Measurements from ENCODE around the gene TMEM212. TPM values are rescaled to one million over a fixed set of nuclear protein-coding genes. Genes with fewer than 3 reads are reported as not detected.
A peak's percentile ranks its signal among the peaks of the same experiment; 100 is the strongest.

TMEM212 gene
- polyA plus RNA-seq, 2 of the 4 experiments (the other 2 are of a cell fraction), result not detected

DNA sequence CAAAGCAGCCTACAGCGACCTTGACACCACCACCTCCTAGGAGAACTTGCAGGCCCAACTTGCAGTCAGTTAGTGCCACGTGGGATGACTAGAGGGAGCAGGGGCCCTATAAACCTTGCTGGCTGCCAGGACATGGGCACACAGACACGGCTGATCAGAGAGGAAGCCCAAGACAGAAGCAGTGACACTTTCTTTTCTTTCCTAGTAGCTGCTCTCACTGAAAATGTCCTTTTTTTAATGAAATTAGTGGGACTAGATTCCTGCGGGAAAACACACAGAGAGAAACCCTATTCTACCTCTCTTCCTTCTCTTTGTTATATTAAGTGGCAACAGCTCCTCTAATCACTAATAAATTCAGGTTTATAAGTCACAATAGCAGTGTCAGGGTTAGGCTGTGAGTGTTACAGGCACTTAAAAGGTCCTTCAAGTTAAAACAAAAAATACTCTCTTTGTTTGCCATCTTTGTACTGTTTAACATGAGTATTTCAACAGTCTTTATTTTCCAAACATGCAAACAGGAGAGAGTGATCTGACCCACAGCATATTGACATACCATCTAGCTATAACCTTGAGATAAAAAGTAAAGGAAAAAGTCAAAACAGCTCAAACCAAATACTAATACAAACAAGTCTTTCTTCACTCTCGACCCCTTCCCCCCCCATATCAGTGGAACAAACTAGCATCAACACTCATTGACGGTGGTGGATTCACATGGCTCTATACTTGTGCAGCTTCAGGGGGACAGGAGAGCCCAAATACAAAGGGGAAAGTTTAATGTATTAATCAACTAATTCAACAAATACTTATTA lies 2.1 kb upstream of the TMEM212 start (continued):
- TF ChIP-seq ZNF302 (CRISPR knock-in tag; IDR thresholded peaks at IDR 0.05), result no peak
- TF ChIP-seq MYC (IDR thresholded peaks at IDR 0.05; ENCODE audit: borderline replicate concordance, low read length), result no peak
- no peak for TF ChIP-seq POLR2A (IDR thresholded peaks at IDR 0.05; ENCODE audit: low read length)

DNA sequence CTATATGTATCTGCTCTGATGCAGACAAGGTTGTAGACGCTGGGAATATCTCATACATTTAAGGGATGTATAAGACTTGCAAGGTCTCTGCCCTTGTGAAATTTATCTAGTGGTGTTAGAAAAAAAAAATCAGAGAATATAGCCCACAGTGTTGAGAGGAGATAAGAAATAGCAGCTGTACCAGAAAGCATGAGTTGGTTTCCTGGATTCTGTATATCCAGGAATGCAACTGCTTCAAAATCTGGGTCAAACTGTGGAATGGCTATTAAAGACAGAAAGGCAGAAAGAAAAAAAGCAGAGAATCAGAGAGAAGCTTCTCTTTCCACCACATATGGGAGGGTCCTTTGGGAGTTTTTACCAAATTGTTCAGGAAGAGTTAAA lies 1.5 kb upstream of the TMEM212 start:
- ATAC-seq (no peak), FAIRE-seq (no peak), DNase-seq (ENCODE audit: low read depth in 1 of 2, low spot score in 1 of 2) (no peak)
- CTCF ChIA-PET, result interaction anchor here (0.9 to 1.5 kb wide), 2 partner anchors 12 to 69 kb away, joined by 3 to 7 read pairs; no protein-coding TSS in a partner anchor
- WGBS (ENCODE audit: missing lambda C conversion rate), result 83% methylated on average over 1 of the region's 1 CpG
- TF ChIP-seq RCOR1 (IDR thresholded peaks at IDR 0.05; ENCODE audit: low read depth, low read length), result no peak
- no peak for TF ChIP-seq KDM5A (IDR thresholded peaks at IDR 0.05)
- no peak for TF ChIP-seq NR3C1 (IDR thresholded peaks at IDR 0.05)
- TF ChIP-seq GATA3 (IDR thresholded peaks at IDR 0.05; ENCODE audit: borderline replicate concordance), result no peak
- no peak for TF ChIP-seq JUNB (IDR thresholded peaks at IDR 0.05)
- no peak for TF ChIP-seq JUN (IDR thresholded peaks at IDR 0.05)
- TF ChIP-seq EHF (CRISPR knock-in tag; IDR thresholded peaks at IDR 0.05), result no peak
- TF ChIP-seq MAZ (IDR thresholded peaks at IDR 0.05; ENCODE audit: borderline replicate concordance, low read depth, low read length), result no peak
- TF ChIP-seq ZC3H11A (IDR thresholded peaks at IDR 0.05), result no peak
- TF ChIP-seq SMC3 (IDR thresholded peaks at IDR 0.05), result no peak
- no peak for TF ChIP-seq CBX2 (IDR thresholded peaks at IDR 0.05; ENCODE audit: borderline replicate concordance, low read depth)
- no peak for TF ChIP-seq RARB (CRISPR knock-in tag; IDR thresholded peaks at IDR 0.05)
- no peak for TF ChIP-seq RAD21 (conservative IDR thresholded peaks at IDR 0.05 in 1 of 2, IDR thresholded peaks at IDR 0.05 in 1 of 2)
- no peak for TF ChIP-seq FOXS1 (CRISPR knock-in tag; IDR thresholded peaks at IDR 0.05)
- no peak for TF ChIP-seq ESRRA (IDR thresholded peaks at IDR 0.05; ENCODE audit: borderline replicate concordance, low read length)
- TF ChIP-seq, protein P1, sequence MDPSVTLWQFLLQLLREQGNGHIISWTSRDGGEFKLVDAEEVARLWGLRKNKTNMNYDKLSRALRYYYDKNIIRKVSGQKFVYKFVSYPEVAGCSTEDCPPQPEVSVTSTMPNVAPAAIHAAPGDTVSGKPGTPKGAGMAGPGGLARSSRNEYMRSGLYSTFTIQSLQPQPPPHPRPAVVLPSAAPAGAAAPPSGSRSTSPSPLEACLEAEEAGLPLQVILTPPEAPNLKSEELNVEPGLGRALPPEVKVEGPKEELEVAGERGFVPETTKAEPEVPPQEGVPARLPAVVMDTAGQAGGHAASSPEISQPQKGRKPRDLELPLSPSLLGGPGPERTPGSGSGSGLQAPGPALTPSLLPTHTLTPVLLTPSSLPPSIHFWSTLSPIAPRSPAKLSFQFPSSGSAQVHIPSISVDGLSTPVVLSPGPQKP (IDR thresholded peaks at IDR 0.05; ENCODE audit: low read depth, low read length), result no peak
- POLR2A ChIA-PET, result no interaction called here
- Histone ChIP-seq H3K4me3 (no peak overlapping the region), H3K4me2 (peak overlapping the region; percentile 16; the same call in 1 of the 3 replicates), H3K27ac (peak overlapping the region in 1 of 2 experiments; percentile 77; a peak in 2 of 6 replicates), H3K9me3 (no peaks in the 10 kb centered on the region), H3K4me1 (peaks cover 54% of the 10 kb centered on the region)

DNA sequence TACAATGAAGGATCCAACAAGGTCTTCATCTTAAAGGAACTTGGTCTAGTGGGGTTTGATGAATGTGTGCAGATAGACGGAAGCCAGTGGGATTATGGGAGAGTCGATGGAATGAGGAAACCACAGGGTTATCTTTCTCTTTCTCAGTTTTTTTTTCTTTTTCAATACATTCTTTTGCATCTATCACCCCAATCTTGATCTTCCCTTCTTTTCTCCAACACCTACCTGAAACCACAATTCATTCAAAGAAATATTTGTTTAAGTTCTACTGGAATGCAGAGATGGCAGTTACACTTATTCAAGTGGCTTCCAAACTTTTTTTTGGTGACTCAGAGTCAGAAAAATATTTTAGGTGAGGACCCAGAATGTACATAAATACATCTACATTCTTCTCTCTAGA lies 1.7 kb downstream of the TMEM212 start:
- no peak for DNase-seq (ENCODE audit: low read depth in 1 of 2, low spot score in 1 of 2)
- ChIA-PET POLR2A (no interaction called here), CTCF (interaction anchor here (1.4 kb wide), 1 partner anchor 11 kb away, joined by 3 read pairs; no protein-coding TSS in a partner anchor)

More for the DNA sequence above, 1.7 kb downstream of the TMEM212 start:
- no peak for FAIRE-seq
- Histone ChIP-seq H3K27ac (peak overlapping the region; percentile 7 to 28; a peak in 3 of 6 replicates), H3K4me1 (peaks cover 43% of the 10 kb centered on the region), H3K4me3 (no peak overlapping the region), H3K4me2 (peak overlapping the region; percentile 28), H3K9me3 (no peaks in the 10 kb centered on the region)
- TF ChIP-seq FOSL2 (IDR thresholded peaks at IDR 0.05) (no peak), FOSL2 (CRISPR knock-in tag; IDR thresholded peaks at IDR 0.05) (peak; percentile 34; the same call in 1 of the 2 replicates), CHD4 (IDR thresholded peaks at IDR 0.05; ENCODE audit: borderline replicate concordance) (no peak), MYC (IDR thresholded peaks at IDR 0.05; ENCODE audit: borderline replicate concordance, low read length) (no peak), JUNB (IDR thresholded peaks at IDR 0.05) (no peak)
- no peak for ATAC-seq
- 64% methylated on average over 2 of the region's 2 CpGs for WGBS (ENCODE audit: missing lambda C conversion rate)

Measured in A549 (cell line).